GM18873 (cell line): ENCODE measurements around the gene MAP3K7CL.

Source experiments
- ATAC-seq: cut with Tn5 transposase; IDR thresholded peaks from one replicate; pipeline ENCODE4 v1.9.1; 2021; ENCODE audit warnings: mild to moderate bottlenecking, moderate library complexity, moderate number of reproducible peaks; ENCODE audit not compliant: unreplicated experiment, low FRiP score

Gene MAP3K7CL

GRCh38 chr21:29190923-29191331 lies 60.5 kb downstream of the MAP3K7CL start:
- no peak for ATAC-seq

- no peak for ATAC-seq
These were observed 62.6 kb downstream of the MAP3K7CL start for GRCh38 chr21:29193072-29193471.

- ATAC-seq, result no peak
These were observed 63.5 kb downstream of the MAP3K7CL start for GRCh38 chr21:29193901-29194300.

- no peak for ATAC-seq
These were observed 63.9 kb downstream of the MAP3K7CL start for GRCh38 chr21:29194342-29194741.

- ATAC-seq, result no peak
These were observed 64.4 kb downstream of the MAP3K7CL start for GRCh38 chr21:29194847-29195246.

GRCh38 chr21:29195981-29196669 lies 65.7 kb downstream of the MAP3K7CL start:
- ATAC-seq, result peak; percentile 98

- peak; percentile 17 for ATAC-seq
These were observed 66.3 kb downstream of the MAP3K7CL start for GRCh38 chr21:29196670-29197191.

GRCh38 chr21:29201186-29201585 lies 70.7 kb downstream of the MAP3K7CL start:
- no peak for ATAC-seq

- ATAC-seq, result no peak
These were observed 74.6 kb downstream of the MAP3K7CL start for GRCh38 chr21:29205009-29205408.

- no peak for ATAC-seq
These were observed 75.5 kb downstream of the MAP3K7CL start for GRCh38 chr21:29205988-29206387.

- ATAC-seq, result no peak
These were observed 76.0 kb downstream of the MAP3K7CL start for GRCh38 chr21:29206445-29206844.

- no peak for ATAC-seq
These were observed 76.8 kb downstream of the MAP3K7CL start for GRCh38 chr21:29207201-29207600.

GRCh38 chr21:29208044-29208681 lies 77.7 kb downstream of the MAP3K7CL start:
- no peak for ATAC-seq

- ATAC-seq, result no peak
These were observed 78.2 kb downstream of the MAP3K7CL start for GRCh38 chr21:29208682-29209059.

- ATAC-seq, result no peak
These were observed 79.3 kb downstream of the MAP3K7CL start for GRCh38 chr21:29209696-29210095.

- no peak for ATAC-seq
These were observed 80.8 kb downstream of the MAP3K7CL start for GRCh38 chr21:29211205-29211604.

- no peak for ATAC-seq
These were observed 82.0 kb downstream of the MAP3K7CL start for GRCh38 chr21:29212446-29212845.

GRCh38 chr21:29213513-29214385 lies 83.3 kb downstream of the MAP3K7CL start:
- ATAC-seq, result no peak

- ATAC-seq, result no peak
These were observed 85.3 kb downstream of the MAP3K7CL start for GRCh38 chr21:29215709-29216108.

GRCh38 chr21:29217818-29218291 lies 87.4 kb downstream of the MAP3K7CL start:
- no peak for ATAC-seq

GRCh38 chr21:29218749-29219148 lies 88.3 kb downstream of the MAP3K7CL start:
- ATAC-seq, result no peak
